ENCODE data around the gene SRPK3. TPM values are rescaled to one million over a fixed set of nuclear protein-coding genes. Genes with fewer than 3 reads are reported as not detected.

SRPK3 gene
- total RNA-seq, 1 experiment from 2014 or later: not detected

DNA sequence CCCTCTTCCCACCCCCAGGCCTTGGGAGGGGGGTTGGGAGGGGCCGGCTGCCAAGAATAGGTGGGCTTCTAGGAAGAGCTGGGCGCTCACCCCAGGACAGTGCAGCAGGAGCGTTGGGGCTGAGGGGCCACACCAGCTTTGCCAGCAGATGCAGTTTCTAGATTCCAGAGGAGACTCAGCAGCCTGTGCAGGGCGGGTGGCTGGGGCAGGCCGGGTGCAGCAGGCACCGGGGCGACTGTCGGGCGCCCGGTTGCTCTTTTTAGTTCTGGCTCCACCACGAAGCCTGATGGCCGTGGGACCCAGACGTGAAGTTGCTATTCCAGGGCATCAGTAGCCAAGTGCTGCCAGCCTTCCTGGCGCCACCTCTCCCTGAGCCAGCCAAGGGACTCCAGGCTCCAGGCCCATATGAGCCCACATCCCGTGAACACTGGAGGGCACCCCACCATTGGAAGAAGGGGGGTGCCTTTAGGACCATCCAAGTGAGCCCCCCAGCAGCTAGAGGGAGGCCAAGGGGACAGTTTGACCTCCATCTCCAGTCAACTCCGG, 19.4 kb downstream of the SRPK3 start:
- no peak for DNase-seq
- H3K27me3 ChIP-seq (ENCODE audit: control insufficient read depth, insufficient read depth, low read length): no peaks in the 10 kb centered on the region
- no peak overlapping the region for H3K4me3 ChIP-seq (ENCODE audit: insufficient read depth, low read depth, low read length)
- peaks cover 4% of the 10 kb centered on the region for H3K36me3 ChIP-seq (replicated peaks; ENCODE audit: control insufficient read depth, insufficient read depth, low read length)

- no peak for DNase-seq
- Histone ChIP-seq H3K36me3 (replicated peaks; ENCODE audit: control insufficient read depth, insufficient read depth, low read length) (peaks cover 4% of the 10 kb centered on the region), H3K27me3 (ENCODE audit: control insufficient read depth, insufficient read depth, low read length) (no peaks in the 10 kb centered on the region), H3K4me3 (ENCODE audit: insufficient read depth, low read depth, low read length) (no peak overlapping the region)
These were observed 19.9 kb downstream of the SRPK3 start for GRCh38 chrX:153800746-153801145.

DNA sequence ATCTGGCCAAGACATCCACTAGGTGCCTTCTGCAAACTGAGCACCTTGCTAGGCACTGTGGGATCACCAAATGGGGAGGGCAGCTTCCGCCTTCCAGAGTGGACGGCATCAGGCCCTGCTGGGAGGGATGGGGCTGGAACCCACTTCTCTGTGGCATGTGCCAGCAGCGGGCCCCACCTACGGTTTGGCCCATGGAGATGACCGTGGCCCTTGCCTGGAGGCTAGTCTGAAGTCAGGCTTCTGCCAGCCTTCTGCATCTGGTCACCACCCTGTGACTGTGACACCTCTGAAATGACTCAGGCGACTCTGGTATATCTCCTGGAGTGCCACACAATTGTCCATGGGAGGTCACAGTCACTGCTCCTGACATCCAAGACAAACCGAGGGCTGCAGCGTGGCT, 20.8 kb downstream of the SRPK3 start:
- Histone ChIP-seq H3K36me3 (replicated peaks; ENCODE audit: control insufficient read depth, insufficient read depth, low read length) (peaks cover 4% of the 10 kb centered on the region), H3K27me3 (ENCODE audit: control insufficient read depth, insufficient read depth, low read length) (no peaks in the 10 kb centered on the region), H3K4me3 (ENCODE audit: insufficient read depth, low read depth, low read length) (no peak overlapping the region)
- DNase-seq: no peak

- H3K4me3 ChIP-seq (ENCODE audit: insufficient read depth, low read depth, low read length): no peak overlapping the region
- no peak for DNase-seq
- H3K27me3 ChIP-seq (ENCODE audit: control insufficient read depth, insufficient read depth, low read length): no peaks in the 10 kb centered on the region
- peaks cover 2% of the 10 kb centered on the region for H3K36me3 ChIP-seq (replicated peaks; ENCODE audit: control insufficient read depth, insufficient read depth, low read length)
These were observed 21.7 kb downstream of the SRPK3 start for GRCh38 chrX:153802513-153803045.

DNA sequence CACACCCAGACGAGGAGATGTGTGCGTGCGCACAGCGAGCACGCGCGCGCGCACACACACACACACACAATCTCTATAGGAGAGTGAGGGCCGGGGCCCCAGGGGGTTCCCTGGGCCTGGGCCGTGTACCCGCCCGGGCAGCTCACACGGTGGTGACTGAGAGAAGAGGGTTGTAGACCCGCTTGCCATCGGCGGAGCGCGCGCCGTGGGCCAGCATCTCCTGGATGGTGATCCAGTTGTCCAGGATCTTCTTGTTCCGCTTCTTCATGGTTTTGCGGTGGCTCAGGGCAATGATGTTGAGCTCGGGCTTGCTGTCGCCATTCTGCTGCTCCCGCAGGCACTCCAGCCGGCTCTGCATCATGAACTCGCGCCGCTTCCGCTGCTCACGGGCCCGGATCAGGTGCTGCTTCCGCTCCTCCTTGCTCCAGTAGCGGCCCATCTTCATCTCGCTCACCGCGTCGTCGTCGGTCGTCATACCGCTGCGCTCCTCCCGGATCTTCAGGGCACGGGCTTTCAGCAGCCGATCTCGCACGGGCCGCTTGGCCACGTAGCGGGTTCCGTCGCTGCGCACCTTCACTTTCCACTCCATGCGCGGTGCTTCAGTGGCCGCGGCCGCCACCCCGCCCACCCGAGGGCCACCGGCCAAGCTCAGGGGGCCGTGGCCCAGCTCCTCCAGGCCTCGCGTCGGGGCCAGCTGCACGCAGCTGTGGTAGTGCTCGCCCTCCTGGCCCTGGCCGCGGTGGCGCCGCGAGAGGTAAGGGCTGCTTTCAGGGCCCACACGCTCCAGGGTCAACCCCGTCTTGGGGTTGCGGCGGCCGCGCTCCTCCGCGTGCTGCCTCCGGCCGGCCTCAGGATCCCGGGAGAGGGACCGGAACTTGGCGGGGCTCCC, 22.6 kb downstream of the SRPK3 start:
- Histone ChIP-seq H3K36me3 (replicated peaks; ENCODE audit: control insufficient read depth, insufficient read depth, low read length) (no peaks in the 10 kb centered on the region; the same call in 1 of the 2 replicates), H3K4me3 (ENCODE audit: insufficient read depth, low read depth, low read length) (no peak overlapping the region)
- no peak for DNase-seq

GRCh38 chrX:153804100-153804595, 23.3 kb downstream of the SRPK3 start:
- no peak for DNase-seq
- H3K36me3 ChIP-seq (replicated peaks; ENCODE audit: control insufficient read depth, insufficient read depth, low read length): no peaks in the 10 kb centered on the region; the same call in 1 of the 2 replicates
- no peak overlapping the region for H3K4me3 ChIP-seq (ENCODE audit: insufficient read depth, low read depth, low read length)
- H3K27me3 ChIP-seq (ENCODE audit: control insufficient read depth, insufficient read depth, low read length): no peaks in the 10 kb centered on the region

More for the DNA sequence above, 22.6 kb downstream of the SRPK3 start:
- H3K27me3 ChIP-seq (ENCODE audit: control insufficient read depth, insufficient read depth, low read length): no peaks in the 10 kb centered on the region

- Histone ChIP-seq H3K36me3 (replicated peaks; ENCODE audit: control insufficient read depth, insufficient read depth, low read length) (no peaks in the 10 kb centered on the region; the same call in 1 of the 2 replicates), H3K4me3 (ENCODE audit: insufficient read depth, low read depth, low read length) (no peak overlapping the region), H3K27me3 (ENCODE audit: control insufficient read depth, insufficient read depth, low read length) (no peaks in the 10 kb centered on the region)
- no peak for DNase-seq
These were observed 23.8 kb downstream of the SRPK3 start for GRCh38 chrX:153804621-153805020.

DNA sequence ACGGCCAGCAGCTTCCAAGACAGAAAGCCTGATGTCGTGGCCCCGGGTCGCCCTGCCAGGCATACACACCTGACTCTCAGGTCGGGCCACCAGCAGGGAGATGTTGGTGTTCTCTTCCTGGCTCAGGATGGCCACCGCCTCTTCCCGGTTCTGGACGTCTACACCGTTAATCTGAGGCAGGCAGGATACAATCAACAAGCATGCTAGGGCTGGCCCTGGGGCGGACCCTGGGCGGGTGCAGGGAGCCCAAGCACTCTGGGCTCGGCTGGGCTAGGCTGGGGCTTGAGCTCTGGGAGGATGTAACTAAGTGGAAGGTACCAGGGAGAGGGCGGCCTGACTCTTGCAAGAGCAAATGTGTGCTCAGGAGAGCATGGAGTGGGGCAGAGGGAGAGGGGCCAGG, 24.6 kb downstream of the SRPK3 start:
- no peak for DNase-seq
- H3K36me3 ChIP-seq (replicated peaks; ENCODE audit: control insufficient read depth, insufficient read depth, low read length): no peaks in the 10 kb centered on the region; the same call in 1 of the 2 replicates
- no peaks in the 10 kb centered on the region for H3K27me3 ChIP-seq (ENCODE audit: control insufficient read depth, insufficient read depth, low read length)
- no peak overlapping the region for H3K4me3 ChIP-seq (ENCODE audit: insufficient read depth, low read depth, low read length)

- H3K36me3 ChIP-seq (replicated peaks; ENCODE audit: control insufficient read depth, insufficient read depth, low read length): no peaks in the 10 kb centered on the region; the same call in 1 of the 2 replicates
- no peak overlapping the region for H3K4me3 ChIP-seq (ENCODE audit: insufficient read depth, low read depth, low read length)
- no peaks in the 10 kb centered on the region for H3K27me3 ChIP-seq (ENCODE audit: control insufficient read depth, insufficient read depth, low read length)
- no peak for DNase-seq
These were observed 26.2 kb downstream of the SRPK3 start for GRCh38 chrX:153806999-153807575.

GRCh38 chrX:153807976-153808375, 27.1 kb downstream of the SRPK3 start:
- Histone ChIP-seq H3K27me3 (ENCODE audit: control insufficient read depth, insufficient read depth, low read length) (no peaks in the 10 kb centered on the region), H3K4me3 (ENCODE audit: insufficient read depth, low read depth, low read length) (no peak overlapping the region), H3K36me3 (replicated peaks; ENCODE audit: control insufficient read depth, insufficient read depth, low read length) (no peaks in the 10 kb centered on the region; the same call in none of the 2 replicates)
- DNase-seq: no peak

GRCh38 chrX:153812220-153812619, 31.4 kb downstream of the SRPK3 start:
- Histone ChIP-seq H3K36me3 (replicated peaks; ENCODE audit: control insufficient read depth, insufficient read depth, low read length) (no peaks in the 10 kb centered on the region; the same call in none of the 2 replicates), H3K27me3 (ENCODE audit: control insufficient read depth, insufficient read depth, low read length) (no peaks in the 10 kb centered on the region), H3K4me3 (ENCODE audit: insufficient read depth, low read depth, low read length) (no peak overlapping the region)
- DNase-seq: peak; percentile 81

DNA sequence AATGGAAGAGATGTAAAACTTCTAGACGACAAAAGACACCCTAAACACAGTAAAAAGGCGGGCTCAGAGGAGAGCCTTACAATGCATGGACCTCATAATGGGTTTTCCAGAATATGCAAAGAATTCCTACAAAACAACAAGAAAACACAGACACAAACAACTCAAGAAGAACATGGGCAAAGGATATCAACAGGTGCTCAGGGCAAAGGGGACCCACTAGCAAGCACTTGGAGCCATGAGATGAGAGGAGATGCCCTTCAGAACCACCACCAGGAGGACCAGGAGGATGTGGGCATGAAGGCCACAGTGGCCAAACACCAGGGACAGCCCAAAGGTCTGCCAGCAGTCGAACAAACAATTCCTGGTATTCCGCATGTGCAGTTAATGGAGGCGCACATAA, 32.3 kb downstream of the SRPK3 start:
- DNase-seq: no peak
- no peaks in the 10 kb centered on the region for H3K27me3 ChIP-seq (ENCODE audit: control insufficient read depth, insufficient read depth, low read length)

DNA sequence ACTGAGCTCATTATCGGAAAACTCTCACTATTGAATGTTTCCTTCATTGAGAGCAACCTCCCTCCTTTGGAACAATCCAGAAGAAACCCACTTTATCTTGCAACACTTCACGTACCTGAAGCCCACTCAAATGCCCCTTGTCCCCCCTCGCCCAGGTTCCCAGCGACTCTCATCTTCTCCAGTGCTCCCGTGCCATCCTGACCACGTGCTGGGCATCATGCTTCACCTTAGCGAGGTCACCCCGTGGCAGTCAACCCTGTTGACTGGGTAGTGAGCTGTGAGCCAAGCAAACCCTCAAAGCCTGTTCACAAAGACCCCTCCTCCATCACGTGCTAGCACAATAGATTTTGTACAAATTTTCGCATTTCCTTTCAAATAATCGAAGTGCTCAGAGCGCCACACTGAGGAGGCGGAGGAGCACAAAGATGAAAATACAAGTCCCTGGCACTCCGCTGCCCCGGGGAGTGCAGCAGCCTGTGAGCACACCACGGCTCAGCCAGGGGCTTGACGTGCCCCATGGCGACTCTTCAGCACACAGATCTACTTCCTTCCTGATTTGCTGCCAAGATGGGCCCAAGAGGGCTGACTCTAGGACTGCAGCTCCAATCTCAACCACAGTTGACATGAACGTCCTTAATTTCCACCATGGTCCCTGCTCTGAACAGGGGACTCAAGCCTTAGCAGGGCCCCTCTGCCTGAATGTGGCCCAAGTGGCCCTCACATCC, 33.9 kb downstream of the SRPK3 start:
- no peak overlapping the region for H3K4me3 ChIP-seq (ENCODE audit: insufficient read depth, low read depth, low read length)
- H3K27me3 ChIP-seq (ENCODE audit: control insufficient read depth, insufficient read depth, low read length): no peaks in the 10 kb centered on the region
- no peaks in the 10 kb centered on the region; the same call in none of the 2 replicates for H3K36me3 ChIP-seq (replicated peaks; ENCODE audit: control insufficient read depth, insufficient read depth, low read length)
- DNase-seq: peak; percentile 53

More for the DNA sequence above, 32.3 kb downstream of the SRPK3 start:
- Histone ChIP-seq H3K36me3 (replicated peaks; ENCODE audit: control insufficient read depth, insufficient read depth, low read length) (no peaks in the 10 kb centered on the region; the same call in none of the 2 replicates), H3K4me3 (ENCODE audit: insufficient read depth, low read depth, low read length) (no peak overlapping the region)
